Ishikawa (cell line): Measurements from ENCODE around the gene CFAP90.

Experiments
- CEBPB ChIP-seq: IDR thresholded peaks from 2 replicates; pipeline ENCODE4 v1.6.1; 2012
- CREB1 ChIP-seq: IDR thresholded peaks from 2 replicates; pipeline ENCODE4 v1.6.1; 2012; ENCODE audit warnings: low read depth
- EGR1 ChIP-seq: IDR thresholded peaks from 2 replicates; pipeline ENCODE4 v1.6.1; 2012
- EP300 ChIP-seq: IDR thresholded peaks from 2 replicates; pipeline ENCODE4 v1.6.1; 2012; ENCODE audit warnings: borderline replicate concordance
- FOXM1 ChIP-seq: IDR thresholded peaks from 2 replicates; pipeline ENCODE4 v1.6.1; 2012; ENCODE audit warnings: low read depth, borderline replicate concordance
- NFIC ChIP-seq: IDR thresholded peaks from 2 replicates; pipeline ENCODE4 v1.6.1; 2012
- RAD21 ChIP-seq: IDR thresholded peaks from 2 replicates; pipeline ENCODE4 v1.6.1; 2012; ENCODE audit warnings: low read depth
- TAF1 ChIP-seq: IDR thresholded peaks from 2 replicates; pipeline ENCODE4 v1.6.1; 2012; ENCODE audit warnings: low read depth, mild to moderate bottlenecking
- TCF12 ChIP-seq: IDR thresholded peaks from 2 replicates; pipeline ENCODE4 v1.6.1; 2012; ENCODE audit warnings: low read depth
- TEAD4 ChIP-seq: IDR thresholded peaks from 2 replicates; pipeline ENCODE4 v1.6.1; 2012
- YY1 ChIP-seq: IDR thresholded peaks from 2 replicates; pipeline ENCODE4 v1.6.1; 2012; ENCODE audit warnings: low read depth
- ZBTB7A ChIP-seq: IDR thresholded peaks from 2 replicates; pipeline ENCODE4 v1.6.1; 2012; ENCODE audit warnings: low read depth
- TF ChIP-seq, protein P1 (sequence below): IDR thresholded peaks from 2 replicates; pipeline ENCODE4 v1.6.1; 2012
- TF ChIP-seq, protein P2 (sequence below): IDR thresholded peaks from 2 replicates; pipeline ENCODE4 v1.6.1; 2012; ENCODE audit warnings: low read depth, mild to moderate bottlenecking
- TF ChIP-seq, protein P3 (sequence below): IDR thresholded peaks from 2 replicates; pipeline ENCODE4 v1.6.1; 2012

CFAP90 gene

DNA sequence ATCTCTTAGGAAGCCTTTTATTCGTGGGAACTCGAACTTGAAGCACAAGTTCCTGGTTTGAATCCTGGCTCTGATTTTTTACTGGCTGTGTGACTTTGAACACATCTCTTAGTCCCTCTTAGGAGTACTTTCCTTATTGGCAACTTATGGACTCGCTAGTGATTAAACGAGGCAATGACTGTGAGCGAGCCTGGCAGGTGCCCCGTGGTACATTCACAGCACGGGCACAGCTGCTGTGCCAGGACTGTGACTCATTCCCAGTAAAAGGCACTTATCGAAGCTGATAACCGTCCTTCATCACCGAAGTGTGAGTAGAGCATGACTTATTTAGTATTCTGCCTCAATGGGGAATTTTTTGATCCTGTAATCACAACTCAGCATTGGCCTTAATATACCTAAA, 22.7 kb downstream of the CFAP90 start:
- TF ChIP-seq RAD21 (no peak), TAF1 (no peak), CREB1 (no peak), TEAD4 (no peak), CEBPB (no peak), YY1 (no peak), FOXM1 (no peak), TCF12 (no peak), EGR1 (no peak), EP300 (no peak), NFIC (no peak)
- TF ChIP-seq, protein P1, sequence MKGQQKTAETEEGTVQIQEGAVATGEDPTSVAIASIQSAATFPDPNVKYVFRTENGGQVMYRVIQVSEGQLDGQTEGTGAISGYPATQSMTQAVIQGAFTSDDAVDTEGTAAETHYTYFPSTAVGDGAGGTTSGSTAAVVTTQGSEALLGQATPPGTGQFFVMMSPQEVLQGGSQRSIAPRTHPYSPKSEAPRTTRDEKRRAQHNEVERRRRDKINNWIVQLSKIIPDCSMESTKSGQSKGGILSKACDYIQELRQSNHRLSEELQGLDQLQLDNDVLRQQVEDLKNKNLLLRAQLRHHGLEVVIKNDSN: no peak
- TF ChIP-seq, protein P2, sequence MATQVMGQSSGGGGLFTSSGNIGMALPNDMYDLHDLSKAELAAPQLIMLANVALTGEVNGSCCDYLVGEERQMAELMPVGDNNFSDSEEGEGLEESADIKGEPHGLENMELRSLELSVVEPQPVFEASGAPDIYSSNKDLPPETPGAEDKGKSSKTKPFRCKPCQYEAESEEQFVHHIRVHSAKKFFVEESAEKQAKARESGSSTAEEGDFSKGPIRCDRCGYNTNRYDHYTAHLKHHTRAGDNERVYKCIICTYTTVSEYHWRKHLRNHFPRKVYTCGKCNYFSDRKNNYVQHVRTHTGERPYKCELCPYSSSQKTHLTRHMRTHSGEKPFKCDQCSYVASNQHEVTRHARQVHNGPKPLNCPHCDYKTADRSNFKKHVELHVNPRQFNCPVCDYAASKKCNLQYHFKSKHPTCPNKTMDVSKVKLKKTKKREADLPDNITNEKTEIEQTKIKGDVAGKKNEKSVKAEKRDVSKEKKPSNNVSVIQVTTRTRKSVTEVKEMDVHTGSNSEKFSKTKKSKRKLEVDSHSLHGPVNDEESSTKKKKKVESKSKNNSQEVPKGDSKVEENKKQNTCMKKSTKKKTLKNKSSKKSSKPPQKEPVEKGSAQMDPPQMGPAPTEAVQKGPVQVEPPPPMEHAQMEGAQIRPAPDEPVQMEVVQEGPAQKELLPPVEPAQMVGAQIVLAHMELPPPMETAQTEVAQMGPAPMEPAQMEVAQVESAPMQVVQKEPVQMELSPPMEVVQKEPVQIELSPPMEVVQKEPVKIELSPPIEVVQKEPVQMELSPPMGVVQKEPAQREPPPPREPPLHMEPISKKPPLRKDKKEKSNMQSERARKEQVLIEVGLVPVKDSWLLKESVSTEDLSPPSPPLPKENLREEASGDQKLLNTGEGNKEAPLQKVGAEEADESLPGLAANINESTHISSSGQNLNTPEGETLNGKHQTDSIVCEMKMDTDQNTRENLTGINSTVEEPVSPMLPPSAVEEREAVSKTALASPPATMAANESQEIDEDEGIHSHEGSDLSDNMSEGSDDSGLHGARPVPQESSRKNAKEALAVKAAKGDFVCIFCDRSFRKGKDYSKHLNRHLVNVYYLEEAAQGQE: no peak
- TF ChIP-seq, protein P3, sequence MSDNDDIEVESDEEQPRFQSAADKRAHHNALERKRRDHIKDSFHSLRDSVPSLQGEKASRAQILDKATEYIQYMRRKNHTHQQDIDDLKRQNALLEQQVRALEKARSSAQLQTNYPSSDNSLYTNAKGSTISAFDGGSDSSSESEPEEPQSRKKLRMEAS: no peak

DNA sequence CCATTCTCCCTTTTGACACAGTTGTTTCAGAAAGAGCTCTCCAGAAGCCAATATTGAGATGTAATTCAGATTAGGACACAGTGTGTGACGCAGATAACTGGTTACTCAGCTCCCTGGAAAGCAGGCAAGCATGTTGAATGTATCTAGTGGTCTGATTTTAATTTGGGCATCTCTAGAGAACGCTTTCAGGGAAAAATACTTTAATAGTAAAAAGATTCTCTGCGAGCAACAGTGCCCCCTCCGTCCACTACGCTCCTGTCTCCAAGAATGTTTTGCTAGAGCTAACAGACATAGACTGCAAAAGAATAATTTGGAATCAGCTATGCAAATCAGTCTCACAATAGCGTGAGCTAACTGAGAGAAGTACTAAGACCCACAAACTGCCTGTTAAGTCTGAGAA, 23.3 kb downstream of the CFAP90 start:
- TF ChIP-seq YY1 (no peak), CEBPB (no peak)

DNA sequence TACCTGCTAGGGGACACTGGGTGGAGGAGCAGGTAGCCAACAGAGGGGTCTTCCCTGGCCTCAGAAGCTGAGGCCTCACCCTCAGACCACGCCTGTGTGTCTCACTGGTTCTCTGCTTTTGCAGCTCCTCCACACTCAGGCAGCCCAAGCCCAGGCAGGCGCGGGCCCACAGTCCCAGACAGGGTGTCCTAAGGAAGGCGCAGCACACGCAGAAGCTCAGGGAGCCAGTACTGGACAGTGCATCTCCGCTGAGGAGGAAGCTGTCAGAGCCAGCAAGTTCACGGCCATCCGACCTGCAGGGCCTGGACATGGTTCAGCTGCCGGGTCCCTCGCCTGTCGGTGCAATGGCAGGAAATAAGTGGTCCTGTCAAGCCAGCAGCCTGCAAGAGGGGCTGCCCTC, 25.3 kb downstream of the CFAP90 start:
- TF ChIP-seq EGR1: no peak

DNA sequence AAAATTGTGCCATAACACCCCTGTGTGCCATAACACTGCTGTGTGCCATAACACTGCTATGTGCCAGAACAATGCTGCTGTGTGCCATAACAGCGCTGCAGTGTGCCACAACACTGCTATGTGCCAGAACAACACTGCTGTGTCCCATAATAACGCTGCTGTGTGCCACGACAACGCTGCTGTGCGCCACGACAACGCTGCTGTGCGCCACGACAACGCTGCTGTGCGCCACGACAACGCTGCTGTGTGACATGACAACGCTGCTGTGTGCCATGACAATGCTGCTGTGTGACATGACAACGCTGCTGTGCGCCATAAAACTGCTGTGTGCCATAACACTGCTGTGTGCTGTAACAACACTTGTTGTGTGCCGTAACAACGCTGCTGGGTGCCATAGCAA, 25.9 kb downstream of the CFAP90 start:
- TF ChIP-seq, protein P3: no peak
- TF ChIP-seq NFIC: no peak
- no peak for TF ChIP-seq EGR1
- no peak for TF ChIP-seq RAD21
- TF ChIP-seq TAF1: no peak
- no peak for TF ChIP-seq ZBTB7A
- no peak for TF ChIP-seq YY1
- TF ChIP-seq, protein P2: no peak
- no peak for TF ChIP-seq CREB1
- TF ChIP-seq, protein P1: no peak
- no peak for TF ChIP-seq TEAD4
- TF ChIP-seq TCF12: no peak
- TF ChIP-seq CEBPB: no peak
- no peak for TF ChIP-seq FOXM1
- no peak for TF ChIP-seq EP300

DNA sequence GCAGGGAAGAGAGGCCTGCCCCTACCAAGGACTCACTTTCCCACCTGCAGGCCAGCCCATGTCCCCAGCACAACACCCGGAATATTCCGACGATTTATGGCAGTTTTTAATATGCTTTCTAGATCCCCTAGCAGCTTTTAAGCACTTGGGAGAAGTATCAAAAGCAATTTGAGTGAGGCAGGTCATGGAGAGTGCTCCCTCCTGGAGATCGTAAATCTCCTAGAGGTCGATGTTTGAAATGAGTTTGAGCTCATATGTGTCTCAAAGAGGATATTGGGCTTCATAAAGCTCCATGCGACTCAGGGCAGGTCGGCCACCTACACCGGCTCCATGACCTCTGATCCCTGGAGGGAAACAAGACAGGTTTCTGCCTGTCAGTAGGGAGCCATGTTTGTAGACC, 27.3 kb downstream of the CFAP90 start:
- TF ChIP-seq CEBPB (no peak), ZBTB7A (no peak), RAD21 (no peak), CREB1 (no peak), TAF1 (no peak), NFIC (no peak), FOXM1 (no peak), TEAD4 (no peak), YY1 (no peak), TCF12 (no peak), EP300 (no peak), EGR1 (no peak)
- TF ChIP-seq, protein P3: no peak
- TF ChIP-seq, protein P2: no peak
- TF ChIP-seq, protein P1: no peak
